HepG2 (cell line): ENCODE data around the gene VSIG10L. TPM values are rescaled to one million over a fixed set of nuclear protein-coding genes. Genes with fewer than 3 reads are reported as not detected.

Experiments
- ARNT2 ChIP-seq: sonication (generic); formaldehyde crosslinking; IDR thresholded peaks from 2 replicates; pipeline ENCODE4 v1.8.0; 2022; ENCODE audit warnings: mild to moderate bottlenecking, low read depth, missing genetic modification reagents, moderate library complexity
- ATF2 ChIP-seq: sonication (generic); formaldehyde crosslinking; IDR thresholded peaks from 2 replicates; pipeline ENCODE4 v1.4.0; 2020; ENCODE audit warnings: missing genetic modification reagents
- CBX2 ChIP-seq, 2 experiments: fragments of 200-600 bp in 1 of 2; sonication (generic); formaldehyde crosslinking in 1 of 2; IDR thresholded peaks; 2 replicates each; pipeline versions ENCODE4 v1.7.0 to v1.8.1; 2018 to 2022; ENCODE audit warnings: low read depth in 2 of 2, low read length in 1 of 2, mild to moderate bottlenecking in 1 of 2, missing genetic modification reagents in 1 of 2
- CHCHD3 ChIP-seq: sonication (generic); formaldehyde crosslinking; IDR thresholded peaks from 2 replicates; pipeline ENCODE4 v1.8.0; 2022; ENCODE audit warnings: mild to moderate bottlenecking, missing genetic modification reagents, moderate library complexity
- GTF2F1 ChIP-seq: fragments of 150-350 bp; IDR thresholded peaks from 2 replicates; pipeline ENCODE4 v1.6.1; 2014; ENCODE audit warnings: low read length
- HBP1 ChIP-seq: IDR thresholded peaks from 2 replicates; pipeline ENCODE4 v1.6.1; 2016; ENCODE audit warnings: low read depth, control low read depth
- HOXA3 ChIP-seq: sonication (generic); formaldehyde crosslinking; IDR thresholded peaks from 2 replicates; pipeline ENCODE4 v1.5.0; 2020; ENCODE audit warnings: missing genetic modification reagents
- KLF16 ChIP-seq, 2 experiments: sonication (generic) in 1 of 2; formaldehyde crosslinking in 1 of 2; IDR thresholded peaks; 2 replicates each; pipeline versions ENCODE4 v1.6.1 to v1.8.0; 2016 to 2023; ENCODE audit warnings: missing genetic modification reagents in 2 of 2, missing compliant biosample characterization in 1 of 2
- MTA3 ChIP-seq: sonication (generic); formaldehyde crosslinking; IDR thresholded peaks from 2 replicates; pipeline ENCODE4 v1.4.0; 2020; ENCODE audit warnings: missing genetic modification reagents
- NR0B2 ChIP-seq: sonication (generic); formaldehyde crosslinking; IDR thresholded peaks from 2 replicates; pipeline ENCODE4 v1.4.0; 2020; ENCODE audit warnings: mild to moderate bottlenecking, missing genetic modification reagents
- PAX8 ChIP-seq: sonication (generic); formaldehyde crosslinking; IDR thresholded peaks from 2 replicates; pipeline ENCODE4 v1.8.0; 2022; ENCODE audit warnings: mild to moderate bottlenecking, missing genetic modification reagents, borderline replicate concordance
- PHB2 ChIP-seq: fragments of 450-650 bp; IDR thresholded peaks from 2 replicates; pipeline ENCODE4 v1.6.1; 2018; ENCODE audit not compliant: partially characterized antibody
- POLR2G ChIP-seq: fragments of 200-400 bp; formaldehyde crosslinking; IDR thresholded peaks from 2 replicates; pipeline ENCODE4 v1.6.1; 2018; ENCODE audit warnings: mild to moderate bottlenecking, low read depth, low read length, moderate library complexity
- SMARCE1 ChIP-seq: fragments of 450-650 bp; IDR thresholded peaks from 2 replicates; pipeline ENCODE4 v1.6.1; 2017; ENCODE audit warnings: borderline replicate concordance
- SRY ChIP-seq: sonication (generic); formaldehyde crosslinking; IDR thresholded peaks from 2 replicates; pipeline ENCODE4 v1.8.0; 2022; ENCODE audit warnings: mild to moderate bottlenecking, missing genetic modification reagents
- TBX2 ChIP-seq: sonication (generic); formaldehyde crosslinking; IDR thresholded peaks from 2 replicates; pipeline ENCODE4 v1.5.0; 2020; ENCODE audit warnings: missing genetic modification reagents, mild to moderate bottlenecking, borderline replicate concordance
- TFDP1 ChIP-seq: IDR thresholded peaks from 2 replicates; pipeline ENCODE4 v1.6.1; 2016; ENCODE audit warnings: missing compliant biosample characterization, missing genetic modification reagents, borderline replicate concordance
- TRIM22 ChIP-seq: fragments of 450-650 bp; IDR thresholded peaks from 2 replicates; pipeline ENCODE4 v1.6.1; 2017
- ZBTB37 ChIP-seq: sonication (generic); formaldehyde crosslinking; IDR thresholded peaks from 2 replicates; pipeline ENCODE4 v1.4.0; 2020; ENCODE audit warnings: mild to moderate bottlenecking, missing genetic modification reagents
- ZFP37 ChIP-seq: sonication (generic); formaldehyde crosslinking; IDR thresholded peaks from 2 replicates; pipeline ENCODE4 v1.4.0; 2020; ENCODE audit warnings: missing genetic modification reagents, borderline replicate concordance
- ZNF143 ChIP-seq: sonication (generic); formaldehyde crosslinking; IDR thresholded peaks from 2 replicates; pipeline ENCODE4 v1.4.0; 2020; ENCODE audit warnings: missing genetic modification reagents
- ZNF230 ChIP-seq: sonication (generic); formaldehyde crosslinking; IDR thresholded peaks from 2 replicates; pipeline ENCODE4 v1.4.0; 2020; ENCODE audit warnings: mild to moderate bottlenecking, missing genetic modification reagents
- ZNF7 ChIP-seq: IDR thresholded peaks from 2 replicates; pipeline ENCODE4 v1.6.1; 2016; ENCODE audit warnings: missing biosample characterization, missing genetic modification reagents
- ZNF703 ChIP-seq: sonication (generic); formaldehyde crosslinking; IDR thresholded peaks from 2 replicates; pipeline ENCODE4 v1.5.1; 2020; ENCODE audit warnings: missing genetic modification reagents, mild to moderate bottlenecking, moderate library complexity, borderline replicate concordance
- ZSCAN30 ChIP-seq: sonication (generic); formaldehyde crosslinking; IDR thresholded peaks from 2 replicates; pipeline ENCODE4 v1.5.0; 2020; ENCODE audit warnings: mild to moderate bottlenecking, missing genetic modification reagents
- polyA plus RNA-seq, 8 experiments: library from polyadenylated mRNA; depleted of rRNA in 3 of 8; stranded (reverse) in 7 of 8; unstranded in 1 of 8; fragments of >200 nt; fragmentation: Illumina TruSeq in 4 of 8; extraction: Trizol in 4 of 8; gene quantifications; 2 replicates each; pipeline versions ENCODE4 v1.2.1 to v1.2.3, GENCODE V29; 2011 to 2016; ENCODE audit warnings: low read depth in 4 of 8, missing spikeins in 1 of 8, mixed read lengths in 1 of 8; ENCODE audit not compliant: insufficient read depth in 1 of 8
- total RNA-seq, 5 experiments: library from RNA; depleted of rRNA; stranded (reverse); fragments of >200 nt; fragmentation: Illumina TruSeq; extraction: Trizol; gene quantifications; 2 replicates each; pipeline ENCODE4 v1.2.3, GENCODE V29; 2016; ENCODE audit warnings: low read depth in 1 of 5

The VSIG10L gene
- total and polyA plus RNA-seq, 2 of the 13 experiments (the other 11 are each of a cell fraction or from before 2014, with no cell fraction given) = 2.7 to 8.5 TPM

GRCh38 chr19:51354742-51355148 is 12.8 kb upstream of the VSIG10L start (continued):
- no peak for TF ChIP-seq ZNF7 (CRISPR knock-in tag)
- no peak for TF ChIP-seq TRIM22
- 0 out of 2 replicates have a peak, but pooled peaks have one; percentile 47 for TF ChIP-seq HOXA3 (CRISPR knock-in tag)
- no peak; the same call in 1 of the 2 replicates for TF ChIP-seq POLR2G
- no peak for TF ChIP-seq ZBTB37 (CRISPR knock-in tag)
- TF ChIP-seq SRY = no peak
- TF ChIP-seq ZSCAN30 = no peak
- TF ChIP-seq NR0B2 (CRISPR knock-in tag) = no peak
- TF ChIP-seq SMARCE1 = no peak
- no peak for TF ChIP-seq ZNF143 (CRISPR knock-in tag)
- no peak; a peak in 1 of 4 replicates for TF ChIP-seq KLF16 (CRISPR knock-in tag; IDR thresholded peaks at IDR 0.05)
- no peak for TF ChIP-seq MTA3
- TF ChIP-seq TBX2 = peak; percentile 57; the same call in 1 of the 2 replicates
- TF ChIP-seq ARNT2 (CRISPR knock-in tag) = no peak
- TF ChIP-seq PAX8 (CRISPR knock-in tag) = no peak
- TF ChIP-seq HBP1 (CRISPR knock-in tag) = no peak
- no peak for TF ChIP-seq TFDP1 (CRISPR knock-in tag)
- no peak for TF ChIP-seq ZNF230 (CRISPR knock-in tag)
- no peak for TF ChIP-seq PHB2
- no peak for TF ChIP-seq ZNF703 (CRISPR knock-in tag)
- 0 out of 2 replicates have a peak, but pooled peaks have one; percentile 34 for TF ChIP-seq ATF2
- TF ChIP-seq CBX2 (IDR thresholded peaks at IDR 0.05; ENCODE audit: low read depth, low read length) = no peak
- TF ChIP-seq CBX2 (CRISPR knock-in tag; IDR thresholded peaks at IDR 0.05; ENCODE audit: low read depth) = no peak
- no peak for TF ChIP-seq GTF2F1
- TF ChIP-seq ZFP37 (CRISPR knock-in tag) = no peak
- no peak for TF ChIP-seq CHCHD3
